Measurements from ENCODE around the gene IGFBP6.

DNA sequence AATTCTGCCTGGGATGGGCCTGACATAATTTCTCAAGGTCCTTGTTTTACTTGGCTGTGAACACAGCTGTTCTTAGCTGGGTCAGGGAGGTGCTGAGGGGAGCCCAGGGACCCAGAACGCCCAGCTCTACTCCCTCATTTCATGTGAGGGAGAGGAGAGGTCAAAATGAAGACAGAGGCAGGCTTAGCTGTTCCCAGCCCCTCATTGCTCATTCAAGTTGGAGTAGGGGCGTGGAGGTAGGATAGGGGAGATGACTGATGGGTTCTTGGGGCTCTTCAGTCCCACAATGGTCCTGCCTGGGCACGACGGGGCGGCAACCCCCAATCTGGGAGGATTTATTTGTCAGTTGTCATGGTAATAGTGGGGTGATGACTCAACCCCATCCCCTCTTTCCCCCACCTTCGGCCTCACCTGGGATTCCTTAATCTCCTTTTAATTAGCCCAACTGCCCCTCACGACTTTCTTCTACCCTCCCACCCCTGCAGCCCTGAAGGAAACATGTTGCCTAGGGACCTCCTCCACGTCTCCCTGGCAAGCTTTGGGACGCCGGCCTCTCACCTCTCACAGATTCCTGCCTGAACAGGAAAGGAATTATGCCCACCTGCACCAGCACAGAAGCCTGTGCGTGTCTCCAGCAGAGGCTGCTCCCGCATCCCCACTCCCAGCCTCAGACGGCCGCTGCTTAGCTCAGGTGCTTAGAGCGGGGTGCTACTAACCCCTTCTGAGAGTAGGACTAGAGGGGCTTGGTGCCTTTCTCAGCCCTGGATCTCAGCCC lies 28.5 kb upstream of the IGFBP6 start:
- TF ChIP-seq, protein P1, sequence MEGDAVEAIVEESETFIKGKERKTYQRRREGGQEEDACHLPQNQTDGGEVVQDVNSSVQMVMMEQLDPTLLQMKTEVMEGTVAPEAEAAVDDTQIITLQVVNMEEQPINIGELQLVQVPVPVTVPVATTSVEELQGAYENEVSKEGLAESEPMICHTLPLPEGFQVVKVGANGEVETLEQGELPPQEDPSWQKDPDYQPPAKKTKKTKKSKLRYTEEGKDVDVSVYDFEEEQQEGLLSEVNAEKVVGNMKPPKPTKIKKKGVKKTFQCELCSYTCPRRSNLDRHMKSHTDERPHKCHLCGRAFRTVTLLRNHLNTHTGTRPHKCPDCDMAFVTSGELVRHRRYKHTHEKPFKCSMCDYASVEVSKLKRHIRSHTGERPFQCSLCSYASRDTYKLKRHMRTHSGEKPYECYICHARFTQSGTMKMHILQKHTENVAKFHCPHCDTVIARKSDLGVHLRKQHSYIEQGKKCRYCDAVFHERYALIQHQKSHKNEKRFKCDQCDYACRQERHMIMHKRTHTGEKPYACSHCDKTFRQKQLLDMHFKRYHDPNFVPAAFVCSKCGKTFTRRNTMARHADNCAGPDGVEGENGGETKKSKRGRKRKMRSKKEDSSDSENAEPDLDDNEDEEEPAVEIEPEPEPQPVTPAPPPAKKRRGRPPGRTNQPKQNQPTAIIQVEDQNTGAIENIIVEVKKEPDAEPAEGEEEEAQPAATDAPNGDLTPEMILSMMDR (IDR thresholded peaks at IDR 0.05), result no peak
- TF ChIP-seq EZH2 (IDR thresholded peaks at IDR 0.05; ENCODE audit: borderline replicate concordance, insufficient read depth, low read depth, low read length, poor library complexity, severe bottlenecking), result no peak

All from B cell (primary cell).